ENCODE measurements around the gene RAB8B.
"Not testable (repeated sequence)": the region's sequence is repeated elsewhere in the genome, so short reads cannot be mapped to it uniquely, and the experiment has no call there.

Gene RAB8B

DNA sequence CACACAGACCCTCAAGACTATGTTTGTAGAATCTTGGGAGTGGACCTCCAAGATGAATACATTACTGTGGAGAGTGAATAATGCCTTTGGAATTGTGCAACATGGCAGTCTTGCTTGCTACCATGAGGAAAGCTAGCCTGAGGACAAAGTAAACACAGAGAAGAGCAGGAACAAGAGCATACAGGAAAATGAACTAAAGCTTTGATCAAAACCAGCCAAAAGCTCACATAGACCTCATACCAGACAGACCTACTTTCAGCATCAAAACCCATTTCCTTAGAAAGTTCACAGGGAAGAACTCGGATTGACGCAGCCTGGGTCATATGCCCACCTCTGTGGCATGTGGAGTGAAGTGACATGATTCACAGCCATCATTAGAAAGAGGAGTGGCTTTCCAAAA, 3.3 kb upstream of the RAB8B start:
- DNase-seq = no peak

DNA sequence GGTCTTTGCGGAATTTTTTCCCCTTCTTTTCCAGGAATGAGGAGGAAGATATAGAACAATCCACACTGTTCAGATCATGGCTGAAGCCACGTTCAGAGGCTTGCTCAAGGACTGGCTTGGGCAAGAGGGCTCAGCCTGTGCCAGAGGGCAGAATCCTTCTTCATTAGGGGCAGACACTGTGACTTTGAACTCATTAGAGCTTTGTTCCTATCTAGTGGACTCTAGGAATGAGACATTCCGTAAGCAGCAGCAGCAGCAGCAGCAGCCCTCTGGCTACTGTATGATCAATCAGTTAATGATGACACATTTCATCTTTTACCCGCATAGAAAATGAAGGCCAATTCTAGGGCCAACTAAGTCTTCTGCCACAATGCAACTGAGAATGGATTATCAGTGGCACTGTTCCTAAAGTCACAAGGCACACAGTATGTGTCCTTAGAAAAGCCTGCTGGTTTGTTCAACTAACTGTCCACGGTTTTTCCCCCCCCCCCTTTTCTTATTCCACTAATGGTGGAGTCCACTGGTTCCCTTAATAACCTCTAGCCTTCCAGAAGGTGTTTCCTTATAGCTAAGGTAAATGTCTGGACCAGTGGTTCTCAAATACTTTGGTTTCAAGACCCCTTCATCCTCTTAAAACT, 1.7 kb upstream of the RAB8B start:
- DNase-seq = no peak

DNA sequence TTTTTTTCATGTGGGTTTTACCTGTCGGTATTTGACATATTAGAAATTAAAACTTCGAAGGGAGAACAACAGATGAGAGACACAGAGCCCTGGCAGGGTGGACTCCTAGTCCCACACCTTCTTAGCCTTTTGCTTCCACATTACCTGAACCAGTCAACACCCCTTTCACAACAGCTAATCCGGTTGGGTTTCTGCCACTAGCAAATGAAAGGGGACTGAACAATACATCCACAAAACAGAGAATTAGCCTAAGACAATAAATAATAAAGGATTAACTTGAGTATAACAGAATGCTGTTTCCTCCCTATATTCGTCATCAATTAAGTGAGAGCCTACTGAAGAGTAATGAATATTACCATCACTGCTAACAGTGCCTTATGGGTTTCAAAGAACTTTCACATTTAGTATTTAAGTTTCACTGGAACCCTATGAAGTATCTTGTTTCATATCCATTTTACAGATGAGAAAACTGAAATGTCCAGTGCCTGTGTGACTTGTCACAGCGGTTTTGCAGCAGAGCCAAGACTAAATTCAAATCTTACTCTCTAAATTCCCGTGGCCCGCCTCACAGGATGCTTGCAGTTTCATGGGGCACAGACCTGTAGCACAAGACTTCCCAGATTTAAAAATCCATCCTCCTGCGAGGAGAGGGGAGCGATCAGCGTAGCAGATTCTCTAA, 1.0 kb upstream of the RAB8B start:
- no peak for DNase-seq

DNA sequence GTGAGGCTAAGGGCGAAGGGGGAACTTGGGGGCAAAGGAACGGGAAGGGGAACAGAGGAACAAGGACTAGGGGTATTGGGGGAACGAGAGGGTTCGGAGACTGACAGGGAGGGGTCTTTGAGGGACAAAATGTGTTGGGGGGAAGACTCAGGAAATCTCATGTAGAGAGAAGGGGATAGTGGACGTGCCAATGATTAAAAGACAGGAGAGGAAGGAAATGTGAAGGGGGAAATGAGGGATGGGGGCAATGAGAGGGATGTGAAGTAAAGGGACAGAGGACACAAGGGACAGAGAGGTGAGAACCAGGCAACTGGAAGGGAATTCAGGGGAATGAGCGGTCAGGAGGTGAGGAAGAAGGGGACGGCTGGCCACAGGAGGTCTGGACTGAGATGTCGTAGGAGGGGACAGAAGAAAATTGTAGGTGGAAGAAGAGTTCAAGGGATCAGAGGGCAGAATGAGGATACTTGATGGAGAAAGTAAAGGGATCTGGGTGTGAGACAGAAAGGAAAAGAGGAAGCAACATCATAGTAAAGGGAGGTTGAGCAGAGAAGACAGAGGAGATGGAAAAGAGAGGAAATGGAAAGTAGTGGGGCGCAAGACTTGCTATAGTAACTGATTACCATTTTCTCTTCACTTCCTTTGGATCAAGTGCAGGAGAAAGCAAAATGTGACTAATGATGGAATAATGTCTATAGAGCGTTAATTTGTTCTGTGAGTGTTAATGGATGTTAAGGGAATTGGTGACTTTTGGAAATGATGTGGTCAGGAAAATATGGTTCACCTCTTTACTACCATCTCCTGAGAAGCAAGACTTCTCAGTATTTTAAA, 749 bp downstream of the RAB8B start:
- no peak for DNase-seq

DNA sequence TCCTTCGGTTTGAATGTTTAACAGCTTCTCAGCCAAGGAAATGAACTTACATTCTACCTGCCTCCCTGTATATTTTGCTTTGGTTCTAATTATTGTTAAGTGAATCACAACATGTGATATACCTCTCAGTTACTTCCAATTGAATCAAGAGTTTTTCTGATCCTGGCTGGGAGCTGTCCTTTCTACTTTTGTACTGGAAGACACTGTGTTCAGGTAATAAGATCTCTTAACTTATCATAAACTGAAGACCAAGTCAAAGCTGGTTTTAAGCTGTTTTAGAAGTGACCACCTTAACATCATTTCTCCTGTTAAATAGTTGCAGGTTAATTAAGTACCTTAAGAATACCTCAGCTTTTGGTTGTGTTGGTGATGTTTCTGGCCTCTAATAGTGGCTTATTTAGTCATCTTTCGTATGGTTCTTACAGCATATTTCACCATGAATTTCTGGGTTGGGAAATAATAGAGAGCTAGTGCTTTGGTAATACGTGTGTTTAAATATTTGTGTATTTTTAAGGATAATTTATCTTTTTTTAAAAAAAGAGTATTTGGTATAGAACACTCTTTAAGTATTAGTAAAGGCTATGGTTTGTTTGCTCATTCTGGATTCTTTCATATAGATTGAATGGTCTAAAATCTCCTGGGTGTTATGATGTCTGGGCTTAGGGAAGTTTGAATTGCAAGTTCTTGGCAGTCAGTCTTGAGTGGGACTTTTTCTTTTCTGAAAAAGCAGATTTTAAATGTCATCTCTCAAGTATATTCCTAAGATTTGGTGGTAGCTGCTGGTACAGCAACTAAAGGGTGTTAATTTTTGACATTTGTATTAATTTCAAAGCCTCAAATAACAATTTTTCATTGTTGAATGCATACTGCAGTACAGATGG, 1.6 kb downstream of the RAB8B start:
- no peak for DNase-seq

DNA sequence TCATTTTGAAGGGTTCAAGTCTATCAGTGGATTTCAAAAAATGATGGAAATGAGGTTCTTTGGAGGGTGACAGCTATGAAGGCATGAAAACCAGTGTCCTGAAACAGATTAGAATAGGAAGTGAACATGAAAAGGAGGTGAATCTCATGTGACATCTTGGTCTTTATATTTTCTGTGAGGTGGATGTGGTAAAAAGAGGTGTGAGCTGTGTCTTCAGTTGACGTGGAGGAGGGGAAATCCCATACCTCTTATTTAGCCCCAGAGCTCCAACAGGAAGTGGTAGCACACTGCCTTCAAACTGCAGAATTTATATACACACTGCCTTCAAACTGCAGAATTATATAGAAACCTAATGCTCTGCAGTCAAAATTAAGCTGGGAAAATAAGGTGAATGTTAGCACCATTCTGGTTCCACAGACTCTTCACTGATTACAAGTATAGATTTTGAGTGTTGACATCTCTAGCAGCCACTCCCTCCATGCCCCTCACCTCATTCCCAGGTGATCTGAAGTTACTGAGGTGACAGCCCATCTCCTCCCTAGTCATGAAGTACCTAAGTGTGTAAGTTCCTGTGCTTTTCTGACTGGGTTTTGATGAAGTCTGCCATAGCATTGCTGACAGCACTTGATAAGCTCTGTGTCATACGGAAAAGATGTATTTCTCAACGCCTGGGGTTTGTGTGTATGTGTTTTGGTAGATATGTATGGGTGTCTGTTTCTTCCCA, 2.7 kb downstream of the RAB8B start:
- no peak for DNase-seq

DNA sequence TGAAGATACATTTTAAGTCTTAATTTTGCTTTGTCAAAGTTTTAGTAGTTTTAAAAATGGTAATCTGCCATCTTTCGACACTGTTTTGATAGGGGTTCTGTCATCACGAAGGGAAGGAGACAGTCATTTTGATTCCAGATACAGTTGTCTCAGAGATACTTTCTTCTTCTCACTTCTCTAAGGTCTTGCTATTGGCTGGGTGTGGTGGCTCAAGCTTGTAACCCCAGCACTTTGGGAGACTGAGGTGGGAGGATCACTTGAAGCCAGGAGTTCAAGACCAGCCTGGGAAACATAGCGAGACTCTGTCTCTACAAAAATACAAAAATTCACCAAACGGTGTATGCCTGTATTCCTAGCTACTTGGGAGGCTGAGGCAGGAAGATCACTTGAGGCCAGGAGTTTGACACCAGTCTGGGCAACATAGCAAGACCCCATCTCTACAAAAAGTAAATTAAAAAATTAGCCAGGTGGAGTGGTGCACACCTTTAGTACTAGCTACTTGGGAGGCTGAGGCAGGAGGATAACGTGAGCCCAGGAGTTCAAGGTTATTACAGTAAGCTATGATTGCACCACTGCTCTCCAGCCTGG, 3.3 kb downstream of the RAB8B start:
- no peak for DNase-seq

DNA sequence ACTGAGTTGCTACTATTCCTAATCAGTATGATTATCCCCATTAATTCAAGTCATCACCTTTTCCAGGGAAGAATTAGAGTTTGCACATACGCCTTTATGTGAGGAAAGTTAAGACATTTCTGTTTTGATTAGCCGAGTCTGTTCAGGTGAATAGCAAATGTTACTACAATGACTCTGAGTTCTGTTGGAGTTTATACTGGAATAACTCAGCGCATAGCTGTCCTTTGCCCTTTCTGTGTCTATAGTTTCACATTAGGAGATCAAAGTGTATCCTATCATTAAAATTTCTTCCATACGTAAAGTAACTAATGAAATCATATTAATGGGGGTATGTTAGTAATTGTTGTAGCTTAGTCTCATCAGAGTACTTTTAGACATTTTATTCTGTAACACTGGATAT, 4.9 kb downstream of the RAB8B start:
- DNase-seq = no peak

DNA sequence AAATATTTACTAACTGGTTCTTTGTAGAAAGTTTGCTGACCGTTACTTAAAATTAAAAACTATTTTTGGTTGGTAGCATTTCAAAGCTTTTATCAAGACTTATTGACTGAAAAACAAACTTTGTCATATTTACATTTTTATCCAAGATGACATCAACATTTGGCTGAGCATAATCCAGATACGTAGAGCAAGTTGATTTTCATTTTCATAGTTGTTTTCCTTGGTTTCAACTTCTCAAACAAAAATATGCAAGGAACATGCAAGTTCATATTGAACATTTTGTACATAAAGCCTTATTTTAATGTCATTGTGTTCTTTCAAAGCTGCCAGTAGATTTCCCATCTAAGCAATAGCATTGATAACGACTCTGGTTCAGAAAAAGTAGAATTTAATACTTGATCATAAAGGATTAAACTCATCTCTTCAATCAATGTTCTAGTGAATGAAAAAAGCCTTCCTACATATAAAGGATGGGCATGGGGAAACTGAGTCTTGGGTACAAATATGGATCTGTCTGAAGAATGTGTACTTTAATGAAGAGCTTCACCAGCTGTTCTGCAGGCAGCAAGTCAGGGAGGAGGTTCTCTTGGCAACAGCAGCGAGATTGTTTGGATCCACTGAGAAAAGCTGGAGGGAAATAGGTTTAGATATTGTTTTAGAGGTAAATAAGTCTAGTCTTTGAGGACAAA, 5.6 kb downstream of the RAB8B start:
- DNase-seq = no peak

DNA sequence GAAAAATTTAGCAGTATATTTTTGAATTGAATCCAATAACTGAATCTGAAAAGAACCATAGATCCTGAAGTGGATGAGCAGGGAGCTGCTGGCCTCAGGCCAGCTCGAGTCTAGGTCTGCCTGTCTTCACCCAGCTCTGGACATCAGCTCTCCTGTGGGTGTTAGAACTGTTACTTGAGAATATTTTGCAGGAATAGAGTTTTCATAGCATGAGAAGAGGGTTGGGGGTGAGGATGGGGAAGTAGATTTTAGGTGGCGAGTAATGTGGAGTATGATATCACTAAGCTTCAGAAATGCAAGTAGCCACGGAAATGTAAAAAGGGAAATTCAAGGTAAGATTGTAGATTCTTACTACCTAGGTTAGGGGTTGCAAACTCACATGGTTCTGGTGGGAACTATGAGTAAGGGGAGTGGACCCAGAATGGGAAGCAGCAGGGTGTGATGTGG, 6.2 kb downstream of the RAB8B start:
- peak; percentile 55 for DNase-seq

DNA sequence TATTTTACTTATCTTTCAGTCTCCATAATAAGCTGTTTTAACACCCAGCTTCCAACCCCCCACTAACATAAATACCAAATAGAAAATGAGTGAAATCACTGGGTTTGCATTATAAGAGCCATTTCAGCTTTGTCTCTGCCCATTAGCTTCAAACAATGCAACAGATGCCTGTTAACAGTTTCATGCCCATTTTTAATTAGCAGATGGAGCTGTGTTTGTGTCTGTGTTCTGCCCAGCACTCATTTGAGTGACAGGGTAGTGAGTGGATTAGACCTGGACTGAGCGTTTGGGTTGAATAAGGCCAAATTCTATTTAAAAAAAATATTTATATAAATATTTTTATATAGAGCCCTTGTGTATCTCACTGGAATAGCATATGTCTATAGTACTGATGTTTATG, 7.4 kb downstream of the RAB8B start:
- DNase-seq = peak; percentile 61

DNA sequence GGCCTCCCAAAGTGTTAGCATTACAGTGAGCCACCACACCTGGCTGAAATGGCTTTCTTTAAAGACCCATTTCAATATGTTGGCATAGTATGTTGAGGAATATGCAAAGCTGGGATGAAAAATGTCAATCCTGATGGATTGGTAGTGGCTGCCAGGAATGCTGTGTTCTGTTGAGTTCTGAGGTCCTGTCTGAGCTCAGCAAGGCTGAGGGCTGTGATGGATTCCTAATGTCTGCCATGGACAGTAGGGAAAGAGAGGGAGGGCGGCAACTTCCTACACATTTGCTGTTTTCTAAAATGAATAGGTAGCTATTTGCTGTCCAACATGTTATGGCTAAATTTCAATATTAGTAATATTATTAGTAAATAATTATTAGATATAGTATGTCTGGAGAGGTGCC, 8.2 kb downstream of the RAB8B start:
- DNase-seq = no peak

DNA sequence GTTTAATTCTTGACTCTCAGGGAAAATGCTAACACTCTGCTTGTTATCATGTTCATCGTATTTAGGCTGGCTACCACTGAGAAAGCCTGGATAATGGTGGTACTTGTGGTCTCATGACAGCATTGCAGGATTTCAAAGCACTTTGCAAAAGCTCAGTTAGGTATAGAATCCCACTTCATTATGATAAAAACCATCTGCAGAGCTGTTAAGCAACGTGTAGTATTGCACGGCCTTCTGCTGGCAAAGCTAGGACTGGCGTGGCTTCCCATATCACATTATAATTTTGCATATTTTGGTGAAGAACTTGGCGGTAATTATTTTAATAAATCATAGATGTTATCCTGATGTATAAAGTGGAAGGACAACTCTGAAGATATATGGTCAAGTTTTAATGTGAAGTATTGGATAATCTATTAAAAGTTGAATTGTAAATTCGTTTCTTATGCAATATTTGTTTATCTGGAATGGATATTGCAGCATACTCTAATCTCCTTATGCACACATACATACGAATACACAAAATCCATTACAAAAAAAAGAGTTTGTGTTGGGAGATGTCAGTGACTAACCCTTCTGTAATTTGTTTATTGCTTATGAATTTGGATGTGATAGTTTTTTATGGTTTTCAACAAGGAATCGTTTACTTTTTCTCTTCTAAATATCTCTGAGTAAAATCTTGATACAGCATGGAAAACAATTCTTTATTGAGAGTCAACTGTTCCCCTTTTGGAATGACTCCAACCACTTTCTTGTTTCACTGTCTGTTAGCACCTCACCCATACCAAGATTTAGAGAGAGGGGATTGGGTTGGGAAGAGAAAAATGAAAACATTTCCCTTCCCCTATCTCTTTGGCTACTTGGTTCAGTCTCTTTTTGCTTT, 9.2 kb downstream of the RAB8B start:
- DNase-seq = peak; percentile 51

DNA sequence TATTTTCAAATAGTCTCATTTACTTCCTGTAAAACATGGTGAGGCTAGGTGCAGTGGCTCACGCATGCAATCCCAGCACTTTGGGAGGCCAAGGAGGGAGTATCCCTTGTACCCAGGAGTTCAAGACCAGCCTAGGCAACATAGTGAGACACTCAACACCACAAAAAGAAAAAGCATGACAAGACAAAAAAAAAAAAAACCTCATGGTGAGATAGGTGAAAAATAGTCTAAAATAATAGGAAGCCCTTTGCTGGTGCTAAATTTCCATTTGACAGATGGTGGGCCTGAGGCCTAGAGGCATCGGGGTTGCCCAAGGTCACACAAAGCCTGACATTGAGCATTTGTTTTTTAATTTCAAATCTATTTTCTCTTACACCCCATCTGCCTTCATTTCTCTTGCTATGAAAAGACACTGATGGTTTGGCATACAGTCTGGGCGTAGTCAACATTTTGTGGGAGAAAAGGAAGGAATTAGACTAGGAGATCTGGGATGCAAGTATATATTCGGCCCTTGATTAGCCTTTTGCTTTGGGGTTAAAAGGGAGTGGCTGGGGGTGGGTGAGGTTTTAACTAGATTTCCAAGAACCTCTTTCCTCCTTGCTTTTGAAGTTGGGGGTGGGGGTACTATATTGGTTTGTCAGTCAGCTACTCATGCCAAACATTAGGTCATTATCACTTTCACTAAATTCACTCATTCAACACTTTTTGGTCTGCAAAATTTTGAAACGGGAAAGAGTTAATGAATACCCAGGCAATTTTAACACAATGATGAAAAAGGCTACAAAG, 11.3 kb downstream of the RAB8B start:
- no peak for DNase-seq

DNA sequence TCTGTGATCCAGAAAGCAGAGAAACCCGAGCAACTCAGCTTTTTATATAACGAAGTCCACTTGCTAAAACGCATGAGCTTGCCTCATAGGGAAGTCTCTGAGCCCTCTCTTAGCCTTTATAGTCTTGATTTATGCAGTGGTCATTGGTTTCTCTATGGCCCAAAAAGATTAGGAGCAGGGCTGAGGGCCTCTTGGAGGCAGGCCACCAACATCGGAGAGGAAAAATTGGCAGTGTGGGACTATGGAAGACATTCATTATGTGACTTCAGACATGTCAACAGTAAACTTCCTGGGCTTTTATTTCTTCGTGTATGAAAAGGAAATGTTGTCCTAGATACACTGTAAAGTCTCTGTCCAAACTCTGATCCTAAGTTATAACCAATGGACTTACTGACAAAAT, 13.5 kb downstream of the RAB8B start:
- DNase-seq = no peak

DNA sequence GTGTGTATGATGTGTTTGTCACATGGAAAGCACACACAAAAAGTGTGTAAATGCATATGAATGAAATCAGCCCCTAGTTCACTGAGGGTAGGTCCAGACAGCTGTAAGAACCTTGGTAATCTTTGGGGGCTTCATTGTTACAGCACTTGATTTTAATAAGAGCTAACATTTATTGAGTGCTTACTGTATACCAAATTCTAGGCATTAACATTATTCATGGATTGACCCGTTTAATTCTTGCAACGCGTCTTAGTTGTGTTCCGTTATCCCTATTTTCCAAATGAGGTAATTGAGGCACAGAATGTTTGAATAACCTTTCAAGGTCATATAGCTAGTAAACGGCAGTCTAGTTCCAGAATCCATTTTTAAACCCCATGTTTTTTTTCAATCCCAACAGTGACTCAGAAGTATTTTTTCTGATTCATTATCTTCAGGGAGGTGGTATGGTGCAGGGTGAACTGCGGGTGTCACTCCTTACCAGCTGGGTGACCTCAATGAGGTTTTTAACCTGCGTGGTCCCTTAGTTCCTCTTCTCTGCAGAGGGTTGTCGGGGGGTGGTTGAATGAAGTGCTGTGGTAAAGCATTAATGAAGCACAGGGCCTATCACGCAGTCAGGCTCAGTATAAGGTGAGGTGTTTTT, 14.2 kb downstream of the RAB8B start:
- no peak for DNase-seq

DNA sequence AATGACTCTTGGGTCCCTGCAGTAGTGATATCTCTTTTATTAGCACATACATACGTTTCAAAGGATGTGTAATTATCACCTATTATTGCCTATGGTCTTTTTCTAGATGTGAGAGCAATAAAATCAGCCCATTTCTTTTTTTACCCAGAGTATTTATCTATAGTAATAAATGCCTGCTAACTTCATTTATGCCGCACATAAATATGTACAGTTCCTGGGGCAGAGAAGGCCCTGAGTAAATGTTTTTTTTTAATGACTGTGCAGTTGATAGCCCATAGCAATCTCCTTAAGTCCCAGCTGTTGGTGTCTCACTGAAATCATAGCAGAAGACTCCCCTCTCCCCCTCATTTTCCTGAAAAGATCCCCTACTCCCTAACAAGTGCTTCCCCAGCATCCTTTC, 16.7 kb downstream of the RAB8B start:
- no peak for DNase-seq

DNA sequence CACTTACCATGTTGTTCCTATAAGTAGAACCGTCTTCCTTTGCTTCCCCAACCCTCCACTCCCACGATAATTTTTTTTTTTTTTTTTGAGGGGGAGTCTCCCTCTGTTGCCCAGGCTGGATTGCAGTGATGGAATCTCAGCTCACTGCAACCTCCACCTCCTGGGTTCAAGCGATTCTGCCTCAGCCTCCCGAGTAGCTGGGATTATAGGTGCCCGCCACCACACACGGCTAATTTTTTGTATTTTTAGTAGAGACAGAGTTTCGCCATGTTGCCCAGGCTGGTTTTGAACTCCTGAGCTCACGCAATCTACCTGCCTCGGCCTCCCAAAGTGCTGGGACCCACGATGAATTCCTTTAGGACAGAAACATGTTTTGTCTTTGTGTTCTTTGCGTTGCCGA, 19.4 kb downstream of the RAB8B start:
- DNase-seq = not testable (repeated sequence)
